Stomach (tissue), 4 donors: ENCODE data around the gene SLC6A8.
"Not testable (repeated sequence)": the region's sequence is repeated elsewhere in the genome, so short reads cannot be mapped to it uniquely, and the experiment has no call there.

Source experiments
- EP300 ChIP-seq: sonication (generic); formaldehyde crosslinking; IDR thresholded peaks from one replicate; pipeline ENCODE4 v1.6.1; 2017; ENCODE audit warnings: antibody characterized with exemption
- POLR2A ChIP-seq, 4 donors: fragments of 450-650 bp; IDR thresholded peaks; one replicate each; pipeline ENCODE4 v1.6.1; 2016; ENCODE audit warnings: antibody characterized with exemption in 4 of 4, control low read depth in 2 of 4, mild to moderate bottlenecking in 1 of 4, moderate library complexity in 1 of 4
- POLR2AphosphoS5 ChIP-seq, 3 donors: sonication (generic); formaldehyde crosslinking; IDR thresholded peaks; one replicate each; pipeline ENCODE4 v1.6.1; 2016; ENCODE audit warnings: antibody characterized with exemption in 3 of 3
- TF ChIP-seq, protein P1 (sequence below), 7 experiments: fragments of 450-650 bp in 4 of 7; fragments of 200-600 bp in 3 of 7; sonication (generic) in 3 of 7; IDR thresholded peaks; one replicate each; pipeline ENCODE4 v1.5.1; 2016 to 2019; ENCODE audit warnings: antibody characterized with exemption in 7 of 7, control low read depth in 2 of 7, mild to moderate bottlenecking in 1 of 7

GRCh38 chrX:153742796-153743467 lies 55.2 kb downstream of the SLC6A8 start:
- TF ChIP-seq, protein P1, sequence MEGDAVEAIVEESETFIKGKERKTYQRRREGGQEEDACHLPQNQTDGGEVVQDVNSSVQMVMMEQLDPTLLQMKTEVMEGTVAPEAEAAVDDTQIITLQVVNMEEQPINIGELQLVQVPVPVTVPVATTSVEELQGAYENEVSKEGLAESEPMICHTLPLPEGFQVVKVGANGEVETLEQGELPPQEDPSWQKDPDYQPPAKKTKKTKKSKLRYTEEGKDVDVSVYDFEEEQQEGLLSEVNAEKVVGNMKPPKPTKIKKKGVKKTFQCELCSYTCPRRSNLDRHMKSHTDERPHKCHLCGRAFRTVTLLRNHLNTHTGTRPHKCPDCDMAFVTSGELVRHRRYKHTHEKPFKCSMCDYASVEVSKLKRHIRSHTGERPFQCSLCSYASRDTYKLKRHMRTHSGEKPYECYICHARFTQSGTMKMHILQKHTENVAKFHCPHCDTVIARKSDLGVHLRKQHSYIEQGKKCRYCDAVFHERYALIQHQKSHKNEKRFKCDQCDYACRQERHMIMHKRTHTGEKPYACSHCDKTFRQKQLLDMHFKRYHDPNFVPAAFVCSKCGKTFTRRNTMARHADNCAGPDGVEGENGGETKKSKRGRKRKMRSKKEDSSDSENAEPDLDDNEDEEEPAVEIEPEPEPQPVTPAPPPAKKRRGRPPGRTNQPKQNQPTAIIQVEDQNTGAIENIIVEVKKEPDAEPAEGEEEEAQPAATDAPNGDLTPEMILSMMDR (IDR thresholded peaks at IDR 0.05) = not testable (repeated sequence)
- not testable (repeated sequence) for TF ChIP-seq POLR2A (IDR thresholded peaks at IDR 0.05); EP300; POLR2AphosphoS5 (IDR thresholded peaks at IDR 0.05)
